SJSA1 (cell line): ENCODE data around the gene RASIP1. TPM values are rescaled to one million over a fixed set of nuclear protein-coding genes. Genes with fewer than 3 reads are reported as not detected.
"Not testable (repeated sequence)": the region's sequence is repeated elsewhere in the genome, so short reads cannot be mapped to it uniquely, and the experiment has no call there.

ENCODE experiments used
- DNase-seq, 2 experiments: peaks; one replicate each; pipeline ENCODE4 v3.0.0-alpha.2; 2015 to 2020; ENCODE audit warnings: low spot score in 2 of 2, low read depth in 1 of 2
- H3K27ac ChIP-seq: fragments of 250-450 bp; sonication (Bioruptor Pico); 2 replicates; pipeline ENCODE4 v1.5.1; 2020; ENCODE audit warnings: mild to moderate bottlenecking, moderate library complexity
- H3K27me3 ChIP-seq: fragments of 250-450 bp; sonication (Bioruptor Pico); replicated peaks from 2 replicates; pipeline ENCODE4 v1.5.1; 2020; ENCODE audit warnings: mild to moderate bottlenecking, moderate library complexity
- H3K36me3 ChIP-seq: fragments of 250-450 bp; sonication (Bioruptor Pico); 2 replicates; pipeline ENCODE4 v1.5.1; 2020; ENCODE audit warnings: mild to moderate bottlenecking
- H3K4me1 ChIP-seq: fragments of 250-450 bp; sonication (Bioruptor Pico); replicated peaks from 2 replicates; pipeline ENCODE4 v1.6.1; 2021; ENCODE audit warnings: mild to moderate bottlenecking
- H3K4me3 ChIP-seq: fragments of 250-450 bp; sonication (Bioruptor Pico); 2 replicates; pipeline ENCODE4 v1.5.1; 2020; ENCODE audit warnings: mild to moderate bottlenecking
- H3K9me3 ChIP-seq: fragments of 250-450 bp; sonication (Bioruptor Pico); replicated peaks from 2 replicates; pipeline ENCODE4 v1.5.1; 2020; ENCODE audit warnings: mild to moderate bottlenecking
- total RNA-seq: library from RNA; depleted of rRNA; stranded (reverse); fragments of >200 nt; shearing (Covaris generic); gene quantifications from 2 replicates; pipeline ENCODE4 v1.2.3, GENCODE V29; 2014

The RASIP1 gene
- total RNA-seq, 1 experiment from 2014 or later: 0.21 TPM

DNA sequence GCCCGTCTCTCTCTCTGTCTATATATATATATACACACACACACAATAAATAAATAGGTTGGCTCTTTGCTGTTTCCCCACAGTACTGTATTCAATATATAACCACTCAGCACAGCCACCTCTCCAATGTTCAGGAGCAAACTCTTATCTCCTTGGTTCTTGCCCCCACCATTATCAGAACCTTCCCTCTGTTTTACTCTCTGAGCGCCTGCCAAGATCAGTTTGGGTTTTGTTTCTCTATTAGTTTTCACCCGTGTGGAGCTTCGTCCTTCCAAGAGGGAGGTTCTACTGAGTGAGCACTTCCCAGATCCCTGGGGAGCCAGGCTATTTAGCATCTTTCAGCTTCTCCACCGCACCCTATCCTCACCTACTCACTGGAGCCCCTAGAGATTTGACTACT, 25.4 kb upstream of the RASIP1 start:
- H3K36me3 ChIP-seq, H3K9me3 ChIP-seq, H3K27ac ChIP-seq, H3K4me1 ChIP-seq, H3K4me3 ChIP-seq, DNase-seq: not testable (repeated sequence)
- H3K27me3 ChIP-seq: peaks cover 35% of the 10 kb centered on the region

DNA sequence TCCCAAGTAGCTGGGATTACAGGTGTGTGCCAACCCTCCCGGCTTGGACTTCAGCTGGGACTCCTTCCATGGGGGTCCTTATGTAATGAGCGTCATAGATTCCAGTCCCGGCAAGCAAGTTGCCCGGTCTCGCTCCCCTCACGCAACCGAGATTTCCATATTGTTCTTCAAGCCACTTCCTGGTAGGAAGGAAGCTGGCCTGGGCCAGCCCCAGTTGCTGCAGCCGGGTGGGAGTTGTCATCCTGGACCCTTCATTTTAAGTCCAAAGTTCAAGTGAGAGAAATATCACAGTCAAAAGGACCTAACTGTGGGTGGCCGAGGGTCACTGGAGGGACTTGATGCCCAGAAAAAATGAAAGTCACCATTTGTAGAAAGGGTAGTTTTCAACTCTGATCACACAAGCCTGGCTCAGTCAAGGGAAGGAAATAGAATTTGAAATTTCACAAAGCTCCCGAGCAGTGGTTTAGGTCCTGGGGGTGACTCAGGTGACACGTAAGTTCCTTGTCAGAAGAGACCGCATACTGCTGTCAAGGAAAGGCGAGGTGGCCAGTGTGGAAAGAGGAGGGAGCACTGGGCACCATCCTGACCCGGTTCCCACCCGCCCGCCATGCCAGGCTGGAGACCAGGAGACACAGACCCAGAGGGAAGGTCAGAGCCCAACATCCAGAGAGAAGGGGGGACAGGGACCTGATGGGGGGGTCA, 20.2 kb upstream of the RASIP1 start:
- DNase-seq: no peak
- peaks cover 34% of the 10 kb centered on the region for H3K27me3 ChIP-seq
- no peaks in the 10 kb centered on the region for H3K36me3 ChIP-seq
- no peak overlapping the region for H3K27ac ChIP-seq
- no peaks in the 10 kb centered on the region for H3K9me3 ChIP-seq
- H3K4me3 ChIP-seq: no peak overlapping the region
- H3K4me1 ChIP-seq: no peaks in the 10 kb centered on the region

DNA sequence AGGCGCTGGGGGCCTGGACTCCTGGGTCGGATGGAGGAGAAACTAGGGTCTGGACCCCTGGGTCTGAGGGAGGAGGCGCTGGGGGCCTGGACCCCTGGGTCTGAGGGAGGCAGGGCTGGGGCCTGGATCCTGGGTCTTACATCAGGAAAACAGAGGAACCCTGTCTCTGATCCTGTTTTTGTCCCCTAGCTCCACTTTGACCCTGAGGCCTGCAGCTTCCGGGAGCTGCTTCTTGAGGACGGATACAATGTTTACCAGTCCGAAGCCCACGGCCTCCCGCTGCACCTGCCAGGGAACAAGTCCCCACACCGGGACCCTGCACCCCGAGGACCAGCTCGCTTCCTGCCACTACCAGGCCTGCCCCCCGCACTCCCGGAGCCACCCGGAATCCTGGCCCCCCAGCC, 17.3 kb upstream of the RASIP1 start:
- Histone ChIP-seq H3K27ac (no peak overlapping the region), H3K4me1 (peaks cover 2% of the 10 kb centered on the region; the same call in 1 of the 2 replicates), H3K9me3 (no peaks in the 10 kb centered on the region), H3K4me3 (no peak overlapping the region), H3K27me3 (peaks cover 23% of the 10 kb centered on the region), H3K36me3 (no peaks in the 10 kb centered on the region)
- no peak for DNase-seq

DNA sequence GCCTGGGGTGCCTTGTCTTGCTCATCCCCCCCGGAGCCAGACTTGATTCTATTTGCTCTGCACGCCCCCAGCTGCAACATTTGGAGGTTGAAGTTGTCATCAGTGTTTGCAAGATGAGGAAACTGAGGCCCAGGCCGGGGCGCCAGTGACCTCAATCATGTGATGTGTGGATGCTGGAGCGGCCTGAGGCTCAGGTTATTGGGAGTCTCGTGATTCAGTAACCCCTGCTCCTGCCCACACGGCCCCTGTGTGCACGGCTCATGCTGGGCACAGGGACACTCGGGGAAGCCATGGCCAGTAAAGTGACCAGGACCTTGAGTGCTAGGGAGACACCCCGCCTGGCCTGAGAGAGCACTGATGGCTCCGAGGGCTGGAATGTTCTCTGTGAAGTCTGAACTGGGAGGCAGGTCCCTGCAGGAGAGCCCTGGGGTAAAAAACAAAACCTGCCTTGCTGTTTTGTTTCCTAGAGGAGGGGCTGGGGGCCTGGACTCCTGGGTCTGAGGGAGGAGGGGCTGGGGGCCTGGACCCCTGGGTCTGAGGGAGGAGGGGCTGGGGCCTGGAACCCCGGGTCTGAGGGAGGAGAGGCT, 16.8 kb upstream of the RASIP1 start:
- no peaks in the 10 kb centered on the region for H3K9me3 ChIP-seq
- no peak overlapping the region for H3K27ac ChIP-seq
- no peak for DNase-seq
- H3K4me1 ChIP-seq: peaks cover 7% of the 10 kb centered on the region; the same call in 1 of the 2 replicates
- H3K36me3 ChIP-seq: no peaks in the 10 kb centered on the region
- peaks cover 24% of the 10 kb centered on the region for H3K27me3 ChIP-seq
- H3K4me3 ChIP-seq: no peak overlapping the region

DNA sequence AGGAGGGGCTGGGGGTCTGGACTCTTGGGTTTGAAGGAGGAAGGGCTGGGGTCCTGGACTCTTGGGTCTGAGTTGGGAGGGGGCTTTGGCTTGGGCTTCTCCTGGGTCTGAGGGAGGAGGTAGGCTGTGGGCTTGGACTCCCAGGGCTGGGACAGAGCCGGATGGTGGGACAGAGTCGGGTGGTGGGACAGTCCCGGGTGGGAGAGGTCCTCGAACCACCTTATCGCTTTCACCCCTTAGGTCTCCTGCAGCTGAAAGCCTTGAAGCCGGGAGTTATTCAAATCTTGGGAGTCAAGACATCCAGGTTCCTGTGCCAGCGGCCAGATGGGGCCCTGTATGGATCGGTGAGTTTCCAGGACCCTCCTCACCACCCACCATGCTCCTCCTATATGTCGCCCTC, 16.3 kb upstream of the RASIP1 start:
- peaks cover 7% of the 10 kb centered on the region; the same call in 1 of the 2 replicates for H3K4me1 ChIP-seq
- H3K4me3 ChIP-seq: no peak overlapping the region
- no peaks in the 10 kb centered on the region for H3K36me3 ChIP-seq
- H3K27me3 ChIP-seq: peaks cover 26% of the 10 kb centered on the region
- no peak for DNase-seq
- no peaks in the 10 kb centered on the region for H3K9me3 ChIP-seq
- H3K27ac ChIP-seq: no peak overlapping the region

DNA sequence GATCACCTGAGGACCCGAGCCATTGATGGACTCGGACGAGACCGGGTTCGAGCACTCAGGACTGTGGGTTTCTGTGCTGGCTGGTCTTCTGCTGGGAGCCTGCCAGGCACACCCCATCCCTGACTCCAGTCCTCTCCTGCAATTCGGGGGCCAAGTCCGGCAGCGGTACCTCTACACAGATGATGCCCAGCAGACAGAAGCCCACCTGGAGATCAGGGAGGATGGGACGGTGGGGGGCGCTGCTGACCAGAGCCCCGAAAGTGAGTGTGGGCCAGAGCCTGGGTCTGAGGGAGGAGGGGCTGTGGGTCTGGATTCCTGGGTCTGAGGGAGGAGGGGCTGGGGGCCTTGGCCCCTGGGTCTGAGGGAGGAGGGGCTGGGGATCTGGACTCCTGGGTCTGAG, 15.8 kb upstream of the RASIP1 start:
- Histone ChIP-seq H3K36me3 (no peaks in the 10 kb centered on the region), H3K4me1 (peaks cover 7% of the 10 kb centered on the region; the same call in 1 of the 2 replicates), H3K27ac (no peak overlapping the region), H3K27me3 (peaks cover 31% of the 10 kb centered on the region), H3K4me3 (no peak overlapping the region), H3K9me3 (no peaks in the 10 kb centered on the region)
- DNase-seq: no peak

DNA sequence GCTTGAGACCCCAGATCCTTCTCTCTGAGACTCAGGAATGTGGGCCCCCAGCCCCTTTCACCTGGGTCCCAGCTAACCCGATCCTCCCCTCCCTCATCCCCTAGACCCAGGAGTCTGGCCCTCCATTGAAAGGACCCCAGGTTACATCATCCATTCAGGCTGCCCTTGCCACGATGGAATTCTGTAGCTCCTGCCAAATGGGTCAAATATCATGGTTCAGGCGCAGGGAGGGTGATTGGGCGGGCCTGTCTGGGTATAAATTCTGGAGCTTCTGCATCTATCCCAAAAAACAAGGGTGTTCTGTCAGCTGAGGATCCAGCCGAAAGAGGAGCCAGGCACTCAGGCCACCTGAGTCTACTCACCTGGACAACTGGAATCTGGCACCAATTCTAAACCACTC, 15.4 kb upstream of the RASIP1 start:
- no peaks in the 10 kb centered on the region for H3K9me3 ChIP-seq
- H3K4me1 ChIP-seq: peaks cover 7% of the 10 kb centered on the region; the same call in 1 of the 2 replicates
- H3K27ac ChIP-seq: no peak overlapping the region

DNA sequence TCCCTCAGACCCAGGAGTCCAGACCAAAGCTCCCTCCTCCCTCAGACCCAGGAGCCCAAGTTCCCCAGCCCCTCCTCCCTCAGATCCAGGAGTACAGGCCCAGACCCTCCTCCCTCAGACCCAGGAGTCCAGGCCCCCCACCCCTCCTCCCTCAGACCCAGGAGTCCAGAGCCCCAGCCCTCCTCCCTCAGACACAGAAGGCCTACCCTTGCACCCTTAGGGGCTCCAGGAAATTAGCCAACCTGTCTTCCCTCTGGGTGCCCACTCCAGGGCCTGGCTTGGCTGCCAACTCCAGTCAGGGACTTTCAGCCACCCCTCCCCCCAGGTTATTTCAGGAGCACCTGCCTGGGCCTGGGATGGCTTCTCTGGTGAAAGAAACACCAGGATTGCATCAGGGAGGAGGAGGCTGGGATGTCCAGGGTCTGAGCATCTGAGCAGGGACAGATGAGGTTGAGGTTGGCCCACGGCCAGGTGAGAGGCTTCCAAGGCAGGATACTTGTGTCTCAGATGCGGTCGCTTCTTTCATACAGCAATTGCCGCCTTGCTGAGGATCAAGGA, 14.8 kb upstream of the RASIP1 start, which contains the start of gene FGF21:
TSS of gene FGF21 (plus strand) at position 441 of the 558 bp plus-strand sequence. CDS start 713 bp downstream, outside the sequence.
- peaks cover 24% of the 10 kb centered on the region for H3K27me3 ChIP-seq
- H3K4me3 ChIP-seq: no peak within 1 kb of the TSS
- no peaks in the 10 kb centered on the region for H3K36me3 ChIP-seq
- H3K4me1 ChIP-seq: peaks cover 7% of the 10 kb centered on the region; the same call in 1 of the 2 replicates
- DNase-seq: no peak
- H3K9me3 ChIP-seq: no peaks in the 10 kb centered on the region
- H3K27ac ChIP-seq: no peak within 1 kb of the TSS

More for the DNA sequence above, 15.4 kb upstream of the RASIP1 start:
- no peaks in the 10 kb centered on the region for H3K36me3 ChIP-seq
- no peak for DNase-seq
- no peak overlapping the region for H3K4me3 ChIP-seq
- H3K27me3 ChIP-seq: peaks cover 30% of the 10 kb centered on the region

DNA sequence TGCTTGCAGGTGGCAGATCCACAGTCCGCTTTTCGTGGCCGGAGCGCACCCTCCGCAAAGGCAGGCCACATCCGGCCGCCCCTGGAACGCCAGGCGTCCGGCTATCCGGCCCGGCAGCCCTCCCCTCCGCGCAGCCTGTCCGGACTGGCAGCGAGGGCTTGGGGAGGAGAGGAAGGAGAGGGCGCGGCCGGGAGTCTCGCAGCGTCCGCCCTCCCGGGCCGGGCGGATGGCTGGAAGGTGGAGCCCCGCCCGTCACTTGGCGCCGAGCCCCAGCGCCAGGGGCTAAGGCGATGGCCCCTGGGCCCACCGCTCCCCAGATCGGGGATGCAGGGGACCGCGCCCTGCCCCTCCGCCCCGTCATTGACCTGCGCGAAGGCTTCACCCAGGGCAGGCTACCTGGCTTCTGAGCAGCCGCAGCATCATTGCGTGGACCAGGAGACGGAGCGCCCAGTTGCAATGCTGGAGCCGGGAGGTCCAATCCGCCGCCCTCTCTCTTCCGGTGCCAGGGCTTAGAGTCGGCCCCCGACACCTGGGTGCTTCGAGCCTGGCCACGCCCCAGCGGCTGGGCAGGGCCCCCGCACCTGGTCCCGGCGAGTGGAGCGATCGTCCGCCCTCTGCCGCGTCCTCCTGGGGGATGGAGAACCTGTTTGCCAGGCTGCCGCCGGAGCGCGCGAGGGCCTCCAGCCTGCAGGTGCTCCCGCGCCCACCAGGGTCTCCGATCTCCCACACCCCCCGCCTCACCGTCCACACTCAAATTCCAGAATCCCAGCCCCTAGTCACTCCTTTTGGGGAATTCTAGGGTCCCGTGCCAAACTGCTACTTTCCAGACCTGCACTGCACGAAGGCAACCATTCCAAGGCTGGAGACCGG, 12.3 kb upstream of the RASIP1 start, which contains the start of gene FUT1:
TSS of gene FUT1 (minus strand) at position 146 of the 870 bp plus-strand sequence. CDS start 1,360 bp downstream, outside the sequence.
- H3K9me3 ChIP-seq: no peaks in the 10 kb centered on the region
- H3K4me1 ChIP-seq: peaks cover 7% of the 10 kb centered on the region; the same call in 1 of the 2 replicates
- H3K36me3 ChIP-seq: no peaks in the 10 kb centered on the region
- DNase-seq: no peak
- H3K27me3 ChIP-seq: peaks cover 22% of the 10 kb centered on the region
- no peak within 1 kb of the TSS for H3K27ac ChIP-seq
- H3K4me3 ChIP-seq: no peak within 1 kb of the TSS

DNA sequence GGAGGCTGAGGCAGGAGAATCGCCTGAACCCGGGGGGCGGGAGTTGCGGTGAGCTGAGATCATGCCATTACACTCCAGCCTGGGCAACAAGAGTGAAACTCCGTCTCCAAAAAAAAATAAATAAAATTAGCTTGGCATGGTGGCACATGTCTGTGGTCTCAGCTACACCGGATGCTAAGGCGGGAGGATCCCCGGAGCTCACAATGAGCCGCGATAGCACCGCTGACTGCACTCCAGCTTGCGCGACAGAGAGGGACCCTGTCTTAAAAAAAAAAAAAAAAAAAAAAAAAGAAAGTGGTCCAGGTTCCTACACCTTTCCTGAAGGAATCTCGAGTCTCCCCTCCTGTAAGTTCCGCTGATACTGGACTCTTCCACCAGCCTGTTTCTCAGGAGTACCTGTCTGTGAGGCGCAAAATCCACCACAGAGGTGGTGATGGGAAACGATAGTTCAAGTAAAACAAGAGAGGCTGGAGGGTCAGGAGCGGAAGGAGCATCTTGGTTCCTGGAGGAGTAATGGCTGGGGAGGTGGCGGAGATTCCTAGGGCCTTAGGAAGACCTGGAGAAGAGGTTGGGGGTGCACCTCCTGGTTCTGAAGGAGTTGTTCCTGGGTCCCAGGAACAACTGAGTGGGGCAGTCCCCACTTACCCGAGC, 11.6 kb upstream of the RASIP1 start:
- Histone ChIP-seq H3K4me3 (no peak overlapping the region), H3K27ac (no peak overlapping the region), H3K36me3 (no peaks in the 10 kb centered on the region), H3K27me3 (peaks cover 22% of the 10 kb centered on the region), H3K9me3 (no peaks in the 10 kb centered on the region), H3K4me1 (peaks cover 7% of the 10 kb centered on the region; the same call in 1 of the 2 replicates)
- DNase-seq: no peak

DNA sequence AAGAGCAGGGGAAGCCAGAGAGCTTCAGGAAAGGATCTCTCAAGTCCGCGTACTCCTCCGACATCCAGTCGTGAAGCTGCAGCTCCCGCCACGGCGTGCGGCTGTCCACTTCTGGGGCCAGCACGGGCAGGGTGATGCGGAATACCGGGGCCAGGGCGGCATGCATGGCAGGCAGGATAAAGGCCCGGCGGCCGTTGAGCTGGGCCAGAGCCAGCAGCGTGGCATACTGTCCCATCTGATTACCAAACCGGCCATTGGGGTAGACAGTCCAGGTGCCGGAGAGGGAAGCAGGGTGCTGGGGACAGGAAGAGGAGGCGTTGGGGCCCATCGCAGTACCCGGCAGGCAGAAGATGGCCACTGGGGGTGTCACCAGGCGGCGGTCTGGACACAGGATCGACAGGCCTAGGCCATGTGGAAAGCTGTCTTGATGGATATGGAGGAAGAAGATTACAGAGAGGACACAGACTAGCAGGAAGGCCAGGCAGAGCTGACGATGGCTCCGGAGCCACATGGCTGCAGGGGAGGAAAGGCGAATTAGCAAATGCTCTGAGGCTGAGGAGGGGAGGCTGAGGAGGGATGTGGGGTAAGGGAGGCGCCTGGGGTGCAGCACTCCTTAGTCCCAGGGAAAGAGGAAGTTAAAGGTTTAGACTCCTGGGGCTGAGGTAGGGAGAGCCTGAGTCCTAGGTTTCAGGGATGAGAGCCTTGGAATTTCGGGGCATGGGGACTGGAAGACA, 10.5 kb upstream of the RASIP1 start:
- Histone ChIP-seq H3K9me3 (no peaks in the 10 kb centered on the region), H3K27ac (no peak overlapping the region), H3K4me3 (no peak overlapping the region), H3K4me1 (peaks cover 7% of the 10 kb centered on the region; the same call in 1 of the 2 replicates), H3K27me3 (peaks cover 22% of the 10 kb centered on the region), H3K36me3 (no peaks in the 10 kb centered on the region)
- no peak for DNase-seq

DNA sequence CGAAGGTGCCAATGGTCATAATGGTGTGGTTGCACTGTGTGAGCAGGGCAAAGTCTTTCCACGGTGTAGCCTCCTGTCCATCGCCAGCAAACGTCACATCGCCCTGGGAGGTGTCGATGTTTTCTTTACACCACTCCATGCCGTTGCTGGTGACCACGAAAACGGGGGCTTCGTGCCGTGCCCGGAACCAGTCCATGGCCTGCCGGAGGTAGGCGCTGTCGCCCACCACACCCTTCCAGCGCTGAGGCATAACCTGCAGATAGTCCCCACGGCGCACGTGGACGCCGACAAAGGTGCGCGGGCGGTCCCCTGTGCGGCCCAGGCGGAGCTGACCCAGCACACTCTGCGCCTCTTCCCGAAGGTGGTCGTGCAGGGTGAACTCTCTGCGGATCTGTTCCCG, 9.9 kb upstream of the RASIP1 start:
- Histone ChIP-seq H3K27me3 (peaks cover 22% of the 10 kb centered on the region), H3K9me3 (no peaks in the 10 kb centered on the region), H3K27ac (no peak overlapping the region), H3K4me1 (peaks cover 7% of the 10 kb centered on the region; the same call in 1 of the 2 replicates), H3K36me3 (no peaks in the 10 kb centered on the region), H3K4me3 (no peak overlapping the region)
- no peak for DNase-seq
